HCT116 (cell line): ENCODE measurements around the gene SPRR5. TPM values are rescaled to one million over a fixed set of nuclear protein-coding genes. Genes with fewer than 3 reads are reported as not detected.

Experiments used
- ATAC-seq: fragments of 200-7000 bp; cut with Tn5 transposase; 2 replicates; pipeline ENCODE4 v1.9.1; 2020; ENCODE audit warnings: mild to moderate bottlenecking, moderate library complexity
- BruUV-seq: library from RNA; stranded (reverse); fragments of 400-500 nt; replicated peaks from 2 replicates; lab custom pipeline; 2021; lab: Mats Ljungman, UMichigan
- CTCF ChIA-PET: fragments of 300-600 bp; sonication (Branson Sonifier 250); formaldehyde crosslinking; loops from one replicate; lab custom pipeline; 2021; ENCODE audit warnings: antibody characterized with exemption; lab: Charles Lee
- POLR2A ChIA-PET: fragments of 300-600, 350-600 bp; sonication (Branson Sonifier 250); formaldehyde crosslinking; loops from one replicate; lab custom pipeline; 2021; ENCODE audit warnings: antibody characterized with exemption; lab: Charles Lee
- RAD21 ChIA-PET, 2 experiments: fragments of 300-600 bp; sonication (Branson Sonifier 250); formaldehyde crosslinking; loops; one replicate each; lab custom pipeline; 2023; ENCODE audit warnings: low total read pairs in 2 of 2; ENCODE audit not compliant: uncharacterized antibody in 2 of 2, unreplicated experiment in 2 of 2, low non-redundant PET in 1 of 2; lab: Charles Lee
- DNase-seq: peaks from one replicate; pipeline ENCODE4 v3.0.0-alpha.2; 2010; ENCODE audit warnings: low read depth, low spot score
- H2AFZ ChIP-seq: fragments of 200-600 bp; shearing (Covaris generic), sonication (generic); 2 replicates; pipeline ENCODE4 v1.6.1; 2017; ENCODE audit warnings: low read depth, mixed run types, mixed read lengths, antibody characterized with exemption, low read length; ENCODE audit not compliant: poor library complexity, severe bottlenecking
- H3K27ac ChIP-seq: 2 replicates; pipeline ENCODE4 v1.5.1; 2012; ENCODE audit warnings: low read depth, low read length
- H3K27me3 ChIP-seq: fragments of 200-600 bp; sonication (generic); 2 replicates; pipeline ENCODE4 v1.6.1; 2016; ENCODE audit warnings: mixed run types, low read length, mixed read lengths; ENCODE audit not compliant: insufficient read depth
- H3K36me3 ChIP-seq, 2 experiments: fragments of 200-500 bp in 1 of 2; fragments of 200-600 bp in 1 of 2; sonication (Bioruptor generic) in 1 of 2; sonication (generic) in 1 of 2; 2 replicates each; pipeline versions ENCODE4 v1.5.1 to v1.6.1; 2014 to 2016; ENCODE audit warnings: low read length in 2 of 2, inconsistent platforms in 1 of 2, mixed read lengths in 1 of 2, mixed run types in 1 of 2; ENCODE audit not compliant: insufficient read depth in 2 of 2, control insufficient read depth in 1 of 2
- H3K4me1 ChIP-seq, 2 experiments: fragments of 200-600 bp in 1 of 2; sonication (generic) in 1 of 2; 2 replicates each; pipeline versions ENCODE4 v1.5.1 to v1.6.1; 2012 to 2017; ENCODE audit warnings: low read length in 2 of 2, inconsistent platforms in 1 of 2, mild to moderate bottlenecking in 1 of 2, mixed read lengths in 1 of 2, mixed run types in 1 of 2, moderate library complexity in 1 of 2; ENCODE audit not compliant: insufficient read depth in 2 of 2, control insufficient read depth in 1 of 2
- H3K4me2 ChIP-seq: fragments of 200-600 bp; sonication (generic); 2 replicates; pipeline ENCODE4 v1.6.1; 2017; ENCODE audit warnings: mixed run types, low read length, mixed read lengths
- H3K4me3 ChIP-seq, 2 experiments: fragments of 200-600 bp in 1 of 2; sonication (generic) in 1 of 2; replicated peaks in 1 of 2; 2 replicates each; pipeline ENCODE4 v1.5.1; 2011 to 2016; ENCODE audit warnings: low read length in 2 of 2, control low read depth in 1 of 2, low read depth in 1 of 2, mild to moderate bottlenecking in 1 of 2, mixed read lengths in 1 of 2, mixed run types in 1 of 2
- H3K79me2 ChIP-seq: fragments of 200-600 bp; sonication (generic); 2 replicates; pipeline ENCODE4 v1.6.1; 2017; ENCODE audit warnings: mild to moderate bottlenecking, mixed run types, low read length, moderate library complexity, mixed read lengths; ENCODE audit not compliant: insufficient read depth
- H3K9ac ChIP-seq: fragments of 200-600 bp; sonication (generic); 2 replicates; pipeline ENCODE4 v1.6.1; 2016; ENCODE audit warnings: low read length, mixed read lengths
- H3K9me2 ChIP-seq: fragments of 200-600 bp; sonication (generic), shearing (Covaris generic); 2 replicates; pipeline ENCODE4 v1.6.1; 2017; ENCODE audit warnings: mixed run types, mild to moderate bottlenecking, moderate library complexity; ENCODE audit not compliant: insufficient read depth
- H3K9me3 ChIP-seq, 2 experiments: fragments of 200-500 bp in 1 of 2; fragments of 200-600 bp in 1 of 2; sonication (Bioruptor generic) in 1 of 2; sonication (generic) in 1 of 2; 2 replicates each; pipeline ENCODE4 v1.6.1; 2014 to 2017; ENCODE audit warnings: low read length in 2 of 2, mixed read lengths in 2 of 2, inconsistent platforms in 1 of 2, low read depth in 1 of 2, mild to moderate bottlenecking in 1 of 2, mixed run types in 1 of 2, moderate library complexity in 1 of 2; ENCODE audit not compliant: control insufficient read depth in 1 of 2, insufficient read depth in 1 of 2
- H4K20me1 ChIP-seq: fragments of 200-600 bp; sonication (generic), shearing (Covaris generic); 2 replicates; pipeline ENCODE4 v1.6.1; 2017; ENCODE audit warnings: mixed run types, mild to moderate bottlenecking, moderate library complexity; ENCODE audit not compliant: insufficient read depth
- CBX3 ChIP-seq: IDR thresholded peaks from 2 replicates; pipeline ENCODE4 v1.6.1; 2012; ENCODE audit warnings: low read depth
- EZH2 ChIP-seq: fragments of 200-600 bp; sonication (generic); IDR thresholded peaks from 2 replicates; pipeline ENCODE4 v1.6.1; 2017; ENCODE audit warnings: antibody characterized with exemption, mixed run types
- POLR2AphosphoS5 ChIP-seq: IDR thresholded peaks from 2 replicates; pipeline ENCODE4 v1.6.1; 2011; ENCODE audit warnings: mild to moderate bottlenecking, low read depth, low read length, moderate library complexity
- RAD21 ChIP-seq: IDR thresholded peaks from 2 replicates; pipeline ENCODE4 v1.6.1; 2012; ENCODE audit warnings: low read depth, mild to moderate bottlenecking
- REST ChIP-seq: IDR thresholded peaks from 2 replicates; pipeline ENCODE4 v1.6.1; 2012; ENCODE audit warnings: low read depth
- YY1 ChIP-seq: IDR thresholded peaks from 2 replicates; pipeline ENCODE4 v1.6.1; 2011; ENCODE audit warnings: low read length, low read depth, moderate library complexity, mild to moderate bottlenecking; ENCODE audit not compliant: insufficient replicate concordance; ENCODE audit errors: extremely low read depth
- intact Hi-C: fragments of 100-400 bp; cut with micrococcal nuclease; formaldehyde crosslinking; loops from 2 replicates; pipeline ENCODE4 v1.10.0; 2022
- total RNA-seq: library from RNA; stranded (reverse); gene quantifications from one replicate; pipeline ENCODE4 v1.2.1, GENCODE V29; 2021; ENCODE audit not compliant: unreplicated experiment
- TF ChIP-seq, protein P1 (sequence below): IDR thresholded peaks from 2 replicates; pipeline ENCODE4 v1.6.1; 2012

Gene SPRR5
- total RNA-seq, 1 experiment from 2014 or later, result not detected

- TF ChIP-seq, protein P1, sequence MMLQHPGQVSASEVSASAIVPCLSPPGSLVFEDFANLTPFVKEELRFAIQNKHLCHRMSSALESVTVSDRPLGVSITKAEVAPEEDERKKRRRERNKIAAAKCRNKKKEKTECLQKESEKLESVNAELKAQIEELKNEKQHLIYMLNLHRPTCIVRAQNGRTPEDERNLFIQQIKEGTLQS, result no peak
- TF ChIP-seq REST, result no peak
- TF ChIP-seq POLR2AphosphoS5, result no peak
- no peak for TF ChIP-seq CBX3
- TF ChIP-seq RAD21, result no peak
Measured at GRCh38 chr1:152919071-152919470, 27.9 kb upstream of the SPRR5 start (continued).

- ATAC-seq (no peak), DNase-seq (no peak)
- BruUV-seq, result no TSS peak
- no peaks in the 10 kb centered on the region for H3K4me1 ChIP-seq
- no peak overlapping the region for H3K9ac ChIP-seq
- no peak overlapping the region for H3K27ac ChIP-seq
- H3K4me3 ChIP-seq, result no peak overlapping the region
- H3K4me2 ChIP-seq, result no peak overlapping the region
- peaks cover 16% of the 10 kb centered on the region for H3K27me3 ChIP-seq
- no peaks in the 10 kb centered on the region for H4K20me1 ChIP-seq
- H3K9me2 ChIP-seq, result no peaks in the 10 kb centered on the region
- intact Hi-C loops, result no loop called here
- H2AFZ ChIP-seq, result no peak overlapping the region
- H3K79me2 ChIP-seq, result no peaks in the 10 kb centered on the region
- TF ChIP-seq YY1, result no peak
- TF ChIP-seq REST, result no peak
- no peak for TF ChIP-seq EZH2
- ChIA-PET RAD21 (no interaction called here), CTCF (interaction anchor here (1.3 kb wide), 1 partner anchor 269 kb away, joined by 3 read pairs; no protein-coding TSS in a partner anchor), POLR2A (no interaction called here)
- H3K36me3 ChIP-seq, result no peaks in the 10 kb centered on the region
- no peaks in the 10 kb centered on the region for H3K9me3 ChIP-seq
Measured at GRCh38 chr1:152924191-152924590, 22.8 kb upstream of the SPRR5 start.
